ENCODE measurements around the gene DPM2. TPM values are rescaled to one million over a fixed set of nuclear protein-coding genes. Genes with fewer than 3 reads are reported as not detected.
A peak's percentile ranks its signal among the peaks of the same experiment; 100 is the strongest.

DPM2 gene
- total and polyA plus RNA-seq, 7 experiments from 2014 or later, result 29.1 to 84.4 (median 39.5) TPM

- no peak for ATAC-seq
- Histone ChIP-seq H3K36me3 (ENCODE audit: control insufficient read depth in 2 of 3, insufficient read depth in 3 of 3, low read length in 3 of 3) (peaks cover 0 to 35% (median 11%) of the 10 kb centered on the region in 3 experiments), H3K4me3 (ENCODE audit: low read length) (peak overlapping the region; percentile 78), H3K4me1 (ENCODE audit: control insufficient read depth in 2 of 2, insufficient read depth in 2 of 2, low read length in 2 of 2) (peaks cover 19 to 38% of the 10 kb centered on the region in 2 donors), H3K27me3 (ENCODE audit: control insufficient read depth in 2 of 2, insufficient read depth in 2 of 2, low read length in 2 of 2) (no peaks in the 10 kb centered on the region), H3K27ac (ENCODE audit: low read depth, low read length) (peak overlapping the region; percentile 84), H3K9me3 (ENCODE audit: control insufficient read depth in 2 of 3, low read length in 3 of 3) (no peaks in the 10 kb centered on the region)
- POLR2A ChIA-PET, result interaction anchor here (0.8 to 61.3 kb wide), 9 partner anchors 3 to 225 kb away, joined by 3 to 1719 read pairs (median 3); partner anchors contain the start of genes DPM2, EEIG1, NAIF1 and SLC25A25
- Mint-ChIP-seq H3K9me3 (peaks cover 0 to 1% (median 0%) of the 10 kb centered on the region in 11 donors), H3K4me1 (peaks cover 28 to 42% (median 39%) of the 10 kb centered on the region in 7 donors), H3K27ac (peak overlapping the region; percentile 92 to 100 (median 98)), H3K27me3 (no peaks in the 10 kb centered on the region), H3K36me3 (peaks cover 5 to 26% (median 20%) of the 10 kb centered on the region in 5 donors), H3K4me3 (peak overlapping the region; percentile 74 to 98 (median 93))
- CTCF ChIA-PET, result interaction anchor here (0.5 to 16.4 kb wide), 5 partner anchors 9 to 88 kb away, joined by 3 to 262 read pairs (median 4); no protein-coding TSS in a partner anchor
- intact Hi-C loops (cut with micrococcal nuclease), result loop anchor here (1.0 to 5.0 kb wide), 10 partner anchors 10 to 86 kb away; partner anchors contain the start of gene NAIF1 (in 2 of the 2)
- peak in 3 of 9 donors; percentile 39 to 46 (median 46) for DNase-seq
Measured at GRCh38 chr9:127981559-127982121, 44.0 kb upstream of the DPM2 start.

GRCh38 chr9:127980706-127981558, 43.3 kb upstream of the DPM2 start, which contains the start of gene EEIG1:
Gene EEIG1 (minus strand): TSS chr9:127980989. CDS start chr9:127980137, 852 bp downstream.
- ChIA-PET CTCF (interaction anchor here (0.5 to 16.4 kb wide), 6 partner anchors 9 to 88 kb away, joined by 3 to 262 read pairs (median 4); no protein-coding TSS in a partner anchor), POLR2A (interaction anchor here (0.8 to 61.3 kb wide), 9 partner anchors 3 to 226 kb away, joined by 3 to 1719 read pairs (median 3); partner anchors contain the start of genes DPM2, EEIG1, NAIF1 and SLC25A25)
- Histone ChIP-seq H3K4me1 (ENCODE audit: control insufficient read depth in 2 of 2, insufficient read depth in 2 of 2, low read length in 2 of 2) (peaks cover 25 to 38% of the 10 kb centered on the region in 2 donors), H3K27ac (ENCODE audit: low read depth, low read length) (peak within 1 kb of the TSS; percentile 84), H3K4me3 (ENCODE audit: low read length) (peak within 1 kb of the TSS; percentile 93), H3K36me3 (ENCODE audit: control insufficient read depth in 2 of 3, insufficient read depth in 3 of 3, low read length in 3 of 3) (peaks cover 0 to 41% (median 11%) of the 10 kb centered on the region in 3 experiments), H3K27me3 (ENCODE audit: control insufficient read depth in 2 of 2, insufficient read depth in 2 of 2, low read length in 2 of 2) (no peaks in the 10 kb centered on the region), H3K9me3 (ENCODE audit: control insufficient read depth in 2 of 3, low read length in 3 of 3) (no peaks in the 10 kb centered on the region)
- Mint-ChIP-seq H3K27me3 (no peaks in the 10 kb centered on the region), H3K36me3 (peaks cover 5 to 31% (median 27%) of the 10 kb centered on the region in 5 donors), H3K4me3 (peak within 1 kb of the TSS; percentile 93 to 99 (median 98)), H3K9me3 (peaks cover 0 to 1% (median 0%) of the 10 kb centered on the region in 11 donors), H3K27ac (peak within 1 kb of the TSS; percentile 92 to 100 (median 98)), H3K4me1 (peaks cover 35 to 47% (median 42%) of the 10 kb centered on the region in 7 donors)
- ATAC-seq (peak; percentile 96), DNase-seq (peak; percentile 95 to 100 (median 99))
- intact Hi-C loops (cut with micrococcal nuclease), result loop anchor here (1.0 to 5.0 kb wide), 10 partner anchors 10 to 86 kb away; partner anchors contain the start of gene NAIF1 (in 2 of the 2)

- H3K9me3 Mint-ChIP-seq, result peaks cover 0 to 1% (median 0%) of the 10 kb centered on the region in 11 donors
Measured at GRCh38 chr9:127980060-127980705, 42.5 kb upstream of the DPM2 start.

GRCh38 chr9:127979333-127980059, 41.8 kb upstream of the DPM2 start:
- peak overlapping the region; percentile 84 for H3K27ac ChIP-seq (ENCODE audit: low read depth, low read length)
- H3K4me3 ChIP-seq (ENCODE audit: low read length), result peak overlapping the region; percentile 93
- intact Hi-C loops (cut with micrococcal nuclease), result loop anchor here (2.0 to 5.0 kb wide), 3 partner anchors 13 to 37 kb away; no protein-coding TSS in a partner anchor
- peaks cover 0 to 55% (median 11%) of the 10 kb centered on the region in 3 experiments for H3K36me3 ChIP-seq (ENCODE audit: control insufficient read depth in 2 of 3, insufficient read depth in 3 of 3, low read length in 3 of 3)
- peaks cover 39% of the 10 kb centered on the region in 2 donors for H3K4me1 ChIP-seq (ENCODE audit: control insufficient read depth in 2 of 2, insufficient read depth in 2 of 2, low read length in 2 of 2)
- CTCF ChIA-PET, result interaction anchor here (1.0 to 16.4 kb wide), 5 partner anchors 23 to 49 kb away, joined by 3 to 262 read pairs (median 13); no protein-coding TSS in a partner anchor
- H3K27me3 Mint-ChIP-seq, result no peaks in the 10 kb centered on the region
- H3K27me3 ChIP-seq (ENCODE audit: control insufficient read depth in 2 of 2, insufficient read depth in 2 of 2, low read length in 2 of 2), result no peaks in the 10 kb centered on the region
- POLR2A ChIA-PET, result interaction anchor here (0.6 to 61.3 kb wide), 7 partner anchors 5 to 211 kb away, joined by 3 to 1719 read pairs (median 12); partner anchors contain the start of genes DPM2, EEIG1, NAIF1 and SLC25A25
- H3K36me3 Mint-ChIP-seq, result peaks cover 9 to 42% (median 36%) of the 10 kb centered on the region in 5 donors
- no peaks in the 10 kb centered on the region for H3K9me3 Mint-ChIP-seq
- peak overlapping the region; percentile 92 to 99 (median 97) for H3K4me3 Mint-ChIP-seq
- no peaks in the 10 kb centered on the region for H3K9me3 ChIP-seq (ENCODE audit: control insufficient read depth in 2 of 3, low read length in 3 of 3)
- H3K27ac Mint-ChIP-seq, result peak overlapping the region; percentile 86 to 98 (median 94)
- peaks cover 41 to 55% (median 47%) of the 10 kb centered on the region in 7 donors for H3K4me1 Mint-ChIP-seq
- ATAC-seq, result no peak
- peak in 1 of 9 donors; percentile 24 for DNase-seq

More at GRCh38 chr9:127980060-127980705, 42.5 kb upstream of the DPM2 start:
- ChIA-PET POLR2A (interaction anchor here (0.8 to 61.3 kb wide), 6 partner anchors 4 to 121 kb away, joined by 3 to 1719 read pairs (median 762); partner anchors contain the start of genes DPM2, EEIG1, NAIF1 and SLC25A25), CTCF (interaction anchor here (1.0 to 16.4 kb wide), 3 partner anchors 25 to 48 kb away, joined by 3 to 262 read pairs (median 13); no protein-coding TSS in a partner anchor)
- peaks cover 0 to 48% (median 11%) of the 10 kb centered on the region in 3 experiments for H3K36me3 ChIP-seq (ENCODE audit: control insufficient read depth in 2 of 3, insufficient read depth in 3 of 3, low read length in 3 of 3)
- no peaks in the 10 kb centered on the region for H3K9me3 ChIP-seq (ENCODE audit: control insufficient read depth in 2 of 3, low read length in 3 of 3)
- intact Hi-C loops (cut with micrococcal nuclease), result loop anchor here (2.0 to 5.0 kb wide), 3 partner anchors 13 to 38 kb away; no protein-coding TSS in a partner anchor
- H3K4me3 ChIP-seq (ENCODE audit: low read length), result peak overlapping the region; percentile 93
- peak overlapping the region; percentile 86 to 98 (median 94) for H3K27ac Mint-ChIP-seq
- no peaks in the 10 kb centered on the region for H3K27me3 Mint-ChIP-seq
- peaks cover 41 to 54% (median 50%) of the 10 kb centered on the region in 7 donors for H3K4me1 Mint-ChIP-seq
- H3K27me3 ChIP-seq (ENCODE audit: control insufficient read depth in 2 of 2, insufficient read depth in 2 of 2, low read length in 2 of 2), result no peaks in the 10 kb centered on the region
- peaks cover 9 to 39% (median 33%) of the 10 kb centered on the region in 5 donors for H3K36me3 Mint-ChIP-seq
- ATAC-seq (peak; percentile 36), DNase-seq (peak in 4 of 9 donors; percentile 28 to 76 (median 44))
- peak overlapping the region; percentile 84 for H3K27ac ChIP-seq (ENCODE audit: low read depth, low read length)
- peak overlapping the region; percentile 92 to 99 (median 97) for H3K4me3 Mint-ChIP-seq
- peaks cover 33 to 41% of the 10 kb centered on the region in 2 donors for H3K4me1 ChIP-seq (ENCODE audit: control insufficient read depth in 2 of 2, insufficient read depth in 2 of 2, low read length in 2 of 2)

GRCh38 chr9:127979015-127979332, 41.3 kb upstream of the DPM2 start:
- Mint-ChIP-seq H3K9me3 (no peaks in the 10 kb centered on the region), H3K27ac (peak overlapping the region; percentile 86 to 98 (median 94)), H3K4me3 (peak overlapping the region; percentile 92 to 99 (median 97)), H3K4me1 (peaks cover 45 to 60% (median 50%) of the 10 kb centered on the region in 7 donors), H3K36me3 (peaks cover 9 to 47% (median 41%) of the 10 kb centered on the region in 5 donors), H3K27me3 (no peaks in the 10 kb centered on the region)
- DNase-seq, result peak in 1 of 9 donors; percentile 9
- peaks cover 0 to 60% (median 11%) of the 10 kb centered on the region in 3 experiments for H3K36me3 ChIP-seq (ENCODE audit: control insufficient read depth in 2 of 3, insufficient read depth in 3 of 3, low read length in 3 of 3)
- CTCF ChIA-PET, result interaction anchor here (0.5 to 16.4 kb wide), 7 partner anchors 23 to 126 kb away, joined by 3 to 262 read pairs (median 6); no protein-coding TSS in a partner anchor
- no peak for ATAC-seq
- peaks cover 34 to 44% of the 10 kb centered on the region in 2 donors for H3K4me1 ChIP-seq (ENCODE audit: control insufficient read depth in 2 of 2, insufficient read depth in 2 of 2, low read length in 2 of 2)
- intact Hi-C loops (cut with micrococcal nuclease), result no loop called here
- peak overlapping the region; percentile 84 for H3K27ac ChIP-seq (ENCODE audit: low read depth, low read length)
- H3K4me3 ChIP-seq (ENCODE audit: low read length), result peak overlapping the region; percentile 93
- H3K27me3 ChIP-seq (ENCODE audit: control insufficient read depth in 2 of 2, insufficient read depth in 2 of 2, low read length in 2 of 2), result no peaks in the 10 kb centered on the region
- no peaks in the 10 kb centered on the region for H3K9me3 ChIP-seq (ENCODE audit: control insufficient read depth in 2 of 3, low read length in 3 of 3)
- POLR2A ChIA-PET, result interaction anchor here (0.6 to 61.3 kb wide), 5 partner anchors 5 to 212 kb away, joined by 3 to 1719 read pairs (median 1511); partner anchors contain the start of genes DPM2 and EEIG1
